Measurements from ENCODE around the gene NUDT19. TPM values are rescaled to one million over a fixed set of nuclear protein-coding genes. Genes with fewer than 3 reads are reported as not detected.
A peak's percentile ranks its signal among the peaks of the same experiment; 100 is the strongest.

NUDT19 gene
- polyA plus RNA-seq, 1 experiment, result 5.3 TPM

DNA sequence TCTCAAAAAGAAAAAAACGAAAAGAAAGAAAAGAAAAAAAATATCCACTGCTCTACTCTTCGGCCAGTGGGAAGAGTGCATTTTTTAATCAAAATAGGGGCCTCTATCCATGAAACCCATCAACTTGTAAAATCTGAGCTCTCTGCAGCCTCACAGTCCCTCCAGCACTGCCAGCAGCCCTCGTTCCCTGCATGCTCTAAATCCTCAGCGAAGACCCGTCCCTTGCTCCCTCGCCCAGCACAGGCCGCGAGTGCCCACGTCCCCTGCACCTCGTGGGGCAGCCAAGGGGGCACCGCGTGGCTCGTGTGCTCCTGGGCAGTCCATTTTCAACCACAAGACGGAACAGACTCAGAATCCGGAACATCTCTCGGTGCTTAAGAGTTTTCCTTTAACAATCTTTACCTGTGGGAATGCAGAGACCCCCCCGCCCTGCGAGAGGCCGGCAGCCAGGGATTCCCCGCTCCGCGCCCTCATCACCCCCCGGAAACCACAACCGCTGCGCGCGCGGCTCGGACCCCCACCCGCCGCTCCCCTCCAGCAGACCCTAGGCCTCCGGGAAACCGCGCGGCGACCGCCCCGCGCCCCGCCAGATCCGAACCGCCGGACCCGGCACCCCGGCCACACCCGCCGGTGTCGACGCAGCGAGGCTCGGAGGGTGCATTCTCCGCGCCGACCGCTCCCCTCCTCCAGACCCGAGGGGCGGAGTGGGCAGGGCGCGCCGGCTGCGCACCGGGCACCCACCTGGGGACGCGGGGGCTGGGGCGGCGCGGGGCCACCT lies 17.3 kb upstream of the NUDT19 start:
- H3K27ac ChIP-seq (ENCODE audit: low read depth, low read length), result no peak overlapping the region
- peaks cover 22% of the 10 kb centered on the region for H3K27me3 ChIP-seq (ENCODE audit: control insufficient read depth, insufficient read depth, low read length)
- TF ChIP-seq, protein P1, sequence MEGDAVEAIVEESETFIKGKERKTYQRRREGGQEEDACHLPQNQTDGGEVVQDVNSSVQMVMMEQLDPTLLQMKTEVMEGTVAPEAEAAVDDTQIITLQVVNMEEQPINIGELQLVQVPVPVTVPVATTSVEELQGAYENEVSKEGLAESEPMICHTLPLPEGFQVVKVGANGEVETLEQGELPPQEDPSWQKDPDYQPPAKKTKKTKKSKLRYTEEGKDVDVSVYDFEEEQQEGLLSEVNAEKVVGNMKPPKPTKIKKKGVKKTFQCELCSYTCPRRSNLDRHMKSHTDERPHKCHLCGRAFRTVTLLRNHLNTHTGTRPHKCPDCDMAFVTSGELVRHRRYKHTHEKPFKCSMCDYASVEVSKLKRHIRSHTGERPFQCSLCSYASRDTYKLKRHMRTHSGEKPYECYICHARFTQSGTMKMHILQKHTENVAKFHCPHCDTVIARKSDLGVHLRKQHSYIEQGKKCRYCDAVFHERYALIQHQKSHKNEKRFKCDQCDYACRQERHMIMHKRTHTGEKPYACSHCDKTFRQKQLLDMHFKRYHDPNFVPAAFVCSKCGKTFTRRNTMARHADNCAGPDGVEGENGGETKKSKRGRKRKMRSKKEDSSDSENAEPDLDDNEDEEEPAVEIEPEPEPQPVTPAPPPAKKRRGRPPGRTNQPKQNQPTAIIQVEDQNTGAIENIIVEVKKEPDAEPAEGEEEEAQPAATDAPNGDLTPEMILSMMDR (IDR thresholded peaks at IDR 0.05; ENCODE audit: low read depth, low read length), result no peak
- CTCF ChIA-PET, result no interaction called here
- peak overlapping the region; percentile 89 for H3K4me3 ChIP-seq (ENCODE audit: low read depth, low read length)
- H3K9me3 ChIP-seq (ENCODE audit: control insufficient read depth, insufficient read depth, low read length), result no peaks in the 10 kb centered on the region; the same call in 1 of the 2 replicates
- POLR2A ChIA-PET, result interaction anchor here (1.0 to 2.0 kb wide), 2 partner anchors 17 to 93 kb away, joined by 4 to 7 read pairs; partner anchors contain the start of genes NUDT19 and PDCD5
- no peak for DNase-seq (ENCODE audit: low read depth, low spot score)

DNA sequence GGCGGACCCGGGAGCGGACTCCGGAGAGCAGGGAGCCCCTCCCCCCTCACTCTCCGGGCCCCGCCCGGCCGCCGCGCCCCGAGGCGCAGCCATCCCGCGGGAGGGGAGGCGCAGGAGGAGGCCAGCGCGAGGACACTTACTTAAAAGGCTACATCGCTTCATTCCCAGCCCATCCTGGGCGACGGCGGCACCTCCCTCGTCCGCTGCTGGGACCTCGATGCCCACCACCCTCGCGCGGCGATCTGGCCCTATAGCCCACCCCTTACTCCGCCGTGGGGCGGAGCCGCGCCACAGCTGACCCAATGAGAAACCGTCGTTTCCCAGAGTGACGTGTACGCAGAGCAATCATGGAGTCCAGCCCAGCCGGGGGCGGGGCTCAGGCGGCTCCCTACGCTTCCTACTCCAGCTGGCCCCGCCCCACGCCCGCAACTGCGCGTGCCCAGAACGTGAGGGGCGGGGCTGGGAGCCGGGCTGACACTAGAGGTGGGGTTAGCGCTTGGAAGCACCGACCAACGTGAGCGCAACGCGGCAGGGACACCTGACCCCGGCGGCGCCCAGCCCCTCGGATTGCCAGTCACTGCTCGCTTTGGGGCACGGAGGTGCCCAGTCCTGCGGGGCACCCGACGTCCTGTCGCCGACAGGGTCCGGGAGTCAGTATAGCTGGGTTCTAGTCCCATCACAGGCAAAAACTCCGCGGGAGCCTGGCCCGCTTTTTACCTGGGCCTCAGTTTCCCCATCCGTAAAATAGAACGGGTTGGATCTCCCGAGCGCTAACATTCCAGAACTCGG lies 16.5 kb upstream of the NUDT19 start, which contains the start of gene ANKRD27:
Gene ANKRD27, minus strand, starts transcription at position 250 of the 789 bp plus-strand sequence. CDS start 16,165 bp downstream, outside the sequence.
- POLR2A ChIA-PET, result interaction anchor here (0.7 to 2.0 kb wide), 4 partner anchors 16 to 1650 kb away, joined by 3 to 7 read pairs (median 4); partner anchors contain the start of genes NUDT19 and PDCD5

DNA sequence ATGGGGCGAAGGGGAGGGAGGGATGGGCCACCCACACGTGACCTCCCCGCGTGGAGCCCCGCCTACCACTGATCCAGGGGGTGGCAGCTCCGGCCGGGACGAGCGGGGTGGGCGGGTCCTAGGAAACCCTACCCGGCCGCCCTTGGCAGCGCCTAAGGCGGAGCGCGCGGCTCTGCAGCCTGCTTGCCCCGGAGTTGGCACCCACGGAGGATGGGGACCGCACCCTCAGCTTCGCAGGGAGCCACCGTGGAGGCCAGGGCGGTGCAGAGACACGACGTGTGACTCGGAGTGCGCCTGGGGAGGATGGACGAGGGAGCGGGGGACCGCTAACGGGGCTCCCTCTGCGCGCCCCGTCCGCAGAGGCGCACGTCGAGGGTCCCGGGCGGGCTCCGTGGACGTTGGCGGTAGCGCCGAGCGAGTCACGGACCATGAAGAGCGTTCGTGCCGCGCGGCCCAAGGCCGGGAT lies 15.9 kb upstream of the NUDT19 start, which contains the start of gene RGS9BP:
Gene RGS9BP, plus strand, starts transcription at position 129 of the 466 bp plus-strand sequence. CDS start 416 bp downstream, outside the sequence.
- peak; percentile 26 for DNase-seq (ENCODE audit: low read depth, low spot score)
- POLR2A ChIA-PET, result interaction anchor here (0.7 to 2.0 kb wide), 4 partner anchors 16 to 1649 kb away, joined by 3 to 7 read pairs (median 4); partner anchors contain the start of genes NUDT19 and PDCD5
- TF ChIP-seq, protein P1 (IDR thresholded peaks at IDR 0.05; ENCODE audit: low read depth, low read length), result no peak
- CTCF ChIA-PET, result no interaction called here
- no peaks in the 10 kb centered on the region; the same call in 1 of the 2 replicates for H3K9me3 ChIP-seq (ENCODE audit: control insufficient read depth, insufficient read depth, low read length)
- H3K4me3 ChIP-seq (ENCODE audit: low read depth, low read length), result peak within 1 kb of the TSS; percentile 89
- H3K27me3 ChIP-seq (ENCODE audit: control insufficient read depth, insufficient read depth, low read length), result peaks cover 23% of the 10 kb centered on the region
- peak within 1 kb of the TSS; percentile 39 for H3K27ac ChIP-seq (ENCODE audit: low read depth, low read length)

More for the DNA sequence above, 16.5 kb upstream of the NUDT19 start, which contains the start of gene ANKRD27:
- Histone ChIP-seq H3K9me3 (ENCODE audit: control insufficient read depth, insufficient read depth, low read length) (no peaks in the 10 kb centered on the region; the same call in 1 of the 2 replicates), H3K4me3 (ENCODE audit: low read depth, low read length) (peak within 1 kb of the TSS; percentile 89), H3K27ac (ENCODE audit: low read depth, low read length) (peak within 1 kb of the TSS; percentile 39), H3K27me3 (ENCODE audit: control insufficient read depth, insufficient read depth, low read length) (peaks cover 23% of the 10 kb centered on the region)
- CTCF ChIA-PET, result no interaction called here
- peak; percentile 93 for DNase-seq (ENCODE audit: low read depth, low spot score)
- TF ChIP-seq, protein P1 (IDR thresholded peaks at IDR 0.05; ENCODE audit: low read depth, low read length), result no peak

DNA sequence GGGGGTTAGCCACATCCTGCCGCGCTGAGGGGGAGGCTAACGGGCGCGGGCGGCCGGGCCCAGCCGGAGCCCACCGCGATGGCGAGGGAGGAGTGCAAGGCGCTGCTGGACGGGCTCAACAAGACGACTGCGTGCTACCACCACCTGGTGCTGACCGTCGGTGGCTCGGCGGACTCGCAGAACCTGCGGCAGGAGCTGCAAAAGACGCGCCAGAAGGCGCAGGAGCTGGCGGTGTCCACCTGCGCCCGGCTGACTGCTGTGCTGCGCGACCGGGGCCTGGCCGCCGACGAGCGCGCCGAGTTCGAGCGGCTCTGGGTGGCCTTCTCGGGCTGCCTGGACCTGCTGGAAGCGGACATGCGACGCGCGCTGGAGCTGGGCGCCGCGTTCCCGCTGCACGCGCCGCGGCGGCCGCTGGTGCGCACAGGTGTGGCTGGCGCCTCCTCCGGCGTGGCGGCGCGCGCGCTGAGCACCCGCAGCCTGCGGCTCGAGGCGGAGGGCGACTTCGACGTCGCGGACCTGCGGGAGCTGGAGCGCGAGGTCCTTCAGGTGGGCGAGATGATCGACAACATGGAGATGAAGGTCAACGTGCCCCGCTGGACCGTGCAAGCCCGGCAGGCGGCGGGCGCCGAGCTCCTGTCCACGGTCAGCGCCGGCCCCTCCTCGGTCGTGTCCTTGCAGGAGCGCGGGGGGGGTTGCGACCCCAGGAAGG lies 15.3 kb upstream of the NUDT19 start:
- ChIA-PET CTCF (no interaction called here), POLR2A (interaction anchor here (2.0 kb wide), 1 partner anchor 15 kb away, joined by 7 read pairs; the partner anchor contains the start of gene NUDT19)
- H3K27ac ChIP-seq (ENCODE audit: low read depth, low read length), result no peak overlapping the region
- H3K4me3 ChIP-seq (ENCODE audit: low read depth, low read length), result peak overlapping the region; percentile 89; the same call in 1 of the 2 replicates
- DNase-seq (ENCODE audit: low read depth, low spot score), result no peak
- TF ChIP-seq, protein P1 (IDR thresholded peaks at IDR 0.05; ENCODE audit: low read depth, low read length), result no peak
- no peaks in the 10 kb centered on the region; the same call in 1 of the 2 replicates for H3K9me3 ChIP-seq (ENCODE audit: control insufficient read depth, insufficient read depth, low read length)
- H3K27me3 ChIP-seq (ENCODE audit: control insufficient read depth, insufficient read depth, low read length), result peaks cover 23% of the 10 kb centered on the region
